HEK293 (cell line): Measurements from ENCODE around the gene TUBB4A.
A peak's percentile ranks its signal among the peaks of the same experiment; 100 is the strongest.

Source experiments
- CTCF ChIA-PET: fragments of 350-600 bp; formaldehyde crosslinking; extraction: SDS; loops from one replicate; lab custom pipeline; 2021; ENCODE audit warnings: antibody characterized with exemption; lab: Yijun Ruan, JAX
- POLR2A ChIA-PET: fragments of 300-600 bp; formaldehyde crosslinking; extraction: SDS; loops from one replicate; lab custom pipeline; 2020; ENCODE audit warnings: antibody characterized with exemption, inconsistent platforms; lab: Yijun Ruan, JAX
- H3K27ac ChIP-seq: fragments of 200-500 bp; sonication (Bioruptor generic); 2 replicates; pipeline ENCODE4 v1.5.1; 2014; ENCODE audit warnings: low read depth, low read length, control low read depth, inconsistent platforms; ENCODE audit errors: extremely low read depth
- H3K36me3 ChIP-seq, 2 experiments: fragments of 200-500 bp in 1 of 2; sonication (Bioruptor generic) in 1 of 2; 1 replicate in 1 of 2; 2 replicates in 1 of 2; pipeline ENCODE4 v1.5.1; 2014 to 2017; ENCODE audit warnings: inconsistent platforms in 2 of 2, low read length in 2 of 2; ENCODE audit not compliant: control insufficient read depth in 2 of 2, insufficient read depth in 1 of 2
- H3K4me1 ChIP-seq: fragments of 200-500 bp; sonication (Bioruptor generic); 2 replicates; pipeline ENCODE4 v1.5.1; 2014; ENCODE audit warnings: mild to moderate bottlenecking, low read length, inconsistent platforms; ENCODE audit not compliant: control insufficient read depth, insufficient read depth
- H3K4me3 ChIP-seq: 2 replicates; pipeline ENCODE4 v1.5.1; 2011; ENCODE audit warnings: low read depth, mild to moderate bottlenecking, control low read depth, low read length, moderate library complexity
- H3K9me3 ChIP-seq: fragments of 200-500 bp; sonication (Bioruptor generic); 2 replicates; pipeline ENCODE4 v1.5.1; 2014; ENCODE audit warnings: low read depth, low read length, inconsistent platforms; ENCODE audit not compliant: control insufficient read depth, insufficient read depth
- ATF2 ChIP-seq: fragments of 450-650 bp; formaldehyde crosslinking; IDR thresholded peaks from 2 replicates; pipeline ENCODE4 v1.5.1; 2016; ENCODE audit warnings: missing biosample characterization, missing genetic modification characterization, low read depth
- GLIS2 ChIP-seq: fragments of 450-650 bp; formaldehyde crosslinking; IDR thresholded peaks from 2 replicates; pipeline ENCODE4 v1.5.1; 2016; ENCODE audit warnings: missing biosample characterization, missing genetic modification characterization
- HOXA7 ChIP-seq: sonication (generic); formaldehyde crosslinking; IDR thresholded peaks from 2 replicates; pipeline ENCODE4 v1.8.1; 2022; ENCODE audit warnings: missing genetic modification reagents, borderline replicate concordance
- SCRT1 ChIP-seq: fragments of 450-650 bp; formaldehyde crosslinking; IDR thresholded peaks from 2 replicates; pipeline ENCODE4 v1.5.1; 2016; ENCODE audit warnings: missing biosample characterization, missing genetic modification characterization, borderline replicate concordance
- SCRT2 ChIP-seq: fragments of 450-650 bp; formaldehyde crosslinking; IDR thresholded peaks from 2 replicates; pipeline ENCODE4 v1.5.1; 2016; ENCODE audit warnings: missing biosample characterization, missing genetic modification characterization
- ZFP37 ChIP-seq: fragments of 450-650 bp; formaldehyde crosslinking; IDR thresholded peaks from 2 replicates; pipeline ENCODE4 v1.5.1; 2016; ENCODE audit warnings: missing biosample characterization, missing genetic modification characterization
- ZNF133 ChIP-seq: fragments of 450-650 bp; formaldehyde crosslinking; IDR thresholded peaks from 2 replicates; pipeline ENCODE4 v1.5.1; 2016; ENCODE audit warnings: missing biosample characterization, missing genetic modification characterization
- ZNF248 ChIP-seq: fragments of 450-650 bp; formaldehyde crosslinking; IDR thresholded peaks from 2 replicates; pipeline ENCODE4 v1.5.1; 2017; ENCODE audit warnings: missing biosample characterization, missing genetic modification characterization
- ZNF341 ChIP-seq: fragments of 450-650 bp; formaldehyde crosslinking; IDR thresholded peaks from 2 replicates; pipeline ENCODE4; 2016; ENCODE audit warnings: low read depth, missing biosample characterization, missing genetic modification characterization
- ZNF362 ChIP-seq: fragments of 450-650 bp; formaldehyde crosslinking; IDR thresholded peaks from 2 replicates; pipeline ENCODE4 v1.5.1; 2016; ENCODE audit warnings: missing biosample characterization, missing genetic modification characterization
- ZNF449 ChIP-seq: fragments of 450-650 bp; formaldehyde crosslinking; IDR thresholded peaks from 2 replicates; pipeline ENCODE4 v1.5.1; 2017; ENCODE audit warnings: missing biosample characterization, mild to moderate bottlenecking, missing genetic modification characterization, moderate library complexity
- ZNF560 ChIP-seq: fragments of 450-650 bp; formaldehyde crosslinking; IDR thresholded peaks from 2 replicates; pipeline ENCODE4 v1.5.1; 2017; ENCODE audit warnings: missing biosample characterization, missing genetic modification characterization, borderline replicate concordance
- ZNF621 ChIP-seq: fragments of 450-650 bp; formaldehyde crosslinking; IDR thresholded peaks from 2 replicates; pipeline ENCODE4 v1.5.1; 2017; ENCODE audit warnings: missing biosample characterization, missing genetic modification characterization
- ZNF624 ChIP-seq: fragments of 450-650 bp; formaldehyde crosslinking; IDR thresholded peaks from 2 replicates; pipeline ENCODE4 v1.5.1; 2017; ENCODE audit warnings: missing biosample characterization, missing genetic modification characterization
- ZNF639 ChIP-seq: fragments of 450-650 bp; formaldehyde crosslinking; IDR thresholded peaks from 2 replicates; pipeline ENCODE4 v1.5.1; 2016; ENCODE audit warnings: missing biosample characterization, missing genetic modification characterization
- ZNF645 ChIP-seq: fragments of 450-650 bp; formaldehyde crosslinking; IDR thresholded peaks from 2 replicates; pipeline ENCODE4; 2016; ENCODE audit warnings: missing biosample characterization, missing genetic modification characterization
- ZNF670 ChIP-seq: fragments of 450-650 bp; formaldehyde crosslinking; IDR thresholded peaks from 2 replicates; pipeline ENCODE4 v1.5.1; 2016; ENCODE audit warnings: missing biosample characterization, missing genetic modification characterization, low read depth
- ZSCAN16 ChIP-seq: fragments of 450-650 bp; formaldehyde crosslinking; IDR thresholded peaks from 2 replicates; pipeline ENCODE4 v1.5.1; 2016; ENCODE audit warnings: missing biosample characterization, missing genetic modification characterization
- ZXDB ChIP-seq: fragments of 450-650 bp; formaldehyde crosslinking; IDR thresholded peaks from 2 replicates; pipeline ENCODE4 v1.5.1; 2016; ENCODE audit warnings: missing biosample characterization, missing genetic modification characterization
- TF ChIP-seq, protein P1 (sequence below): fragments of 450-650 bp; formaldehyde crosslinking; IDR thresholded peaks from 2 replicates; pipeline ENCODE4 v1.5.1; 2016; ENCODE audit warnings: missing biosample characterization, missing genetic modification characterization
- TF ChIP-seq, protein P2 (sequence below): fragments of 450-650 bp; formaldehyde crosslinking; IDR thresholded peaks from 2 replicates; pipeline ENCODE4 v1.5.1; 2016; ENCODE audit warnings: missing biosample characterization, missing genetic modification characterization

Gene TUBB4A

GRCh38 chr19:6532244-6532999 is 30.3 kb upstream of the TUBB4A start (continued):
- TF ChIP-seq ZNF639 (peak; percentile 86), SCRT2 (tag by site-specific recombination) (no peak), ATF2 (tag by site-specific recombination) (no peak), ZNF362 (tag by site-specific recombination) (no peak), ZNF560 (tag by site-specific recombination) (no peak), ZNF341 (tag by site-specific recombination) (no peak), ZNF133 (tag by site-specific recombination) (0 out of 2 replicates have a peak, but pooled peaks have one; percentile 23), ZXDB (peak; percentile 32; the same call in 1 of the 2 replicates), ZNF645 (tag by site-specific recombination) (peak; percentile 84; the same call in 1 of the 2 replicates), ZNF621 (tag by site-specific recombination) (peak; percentile 82)
- TF ChIP-seq, protein P1, sequence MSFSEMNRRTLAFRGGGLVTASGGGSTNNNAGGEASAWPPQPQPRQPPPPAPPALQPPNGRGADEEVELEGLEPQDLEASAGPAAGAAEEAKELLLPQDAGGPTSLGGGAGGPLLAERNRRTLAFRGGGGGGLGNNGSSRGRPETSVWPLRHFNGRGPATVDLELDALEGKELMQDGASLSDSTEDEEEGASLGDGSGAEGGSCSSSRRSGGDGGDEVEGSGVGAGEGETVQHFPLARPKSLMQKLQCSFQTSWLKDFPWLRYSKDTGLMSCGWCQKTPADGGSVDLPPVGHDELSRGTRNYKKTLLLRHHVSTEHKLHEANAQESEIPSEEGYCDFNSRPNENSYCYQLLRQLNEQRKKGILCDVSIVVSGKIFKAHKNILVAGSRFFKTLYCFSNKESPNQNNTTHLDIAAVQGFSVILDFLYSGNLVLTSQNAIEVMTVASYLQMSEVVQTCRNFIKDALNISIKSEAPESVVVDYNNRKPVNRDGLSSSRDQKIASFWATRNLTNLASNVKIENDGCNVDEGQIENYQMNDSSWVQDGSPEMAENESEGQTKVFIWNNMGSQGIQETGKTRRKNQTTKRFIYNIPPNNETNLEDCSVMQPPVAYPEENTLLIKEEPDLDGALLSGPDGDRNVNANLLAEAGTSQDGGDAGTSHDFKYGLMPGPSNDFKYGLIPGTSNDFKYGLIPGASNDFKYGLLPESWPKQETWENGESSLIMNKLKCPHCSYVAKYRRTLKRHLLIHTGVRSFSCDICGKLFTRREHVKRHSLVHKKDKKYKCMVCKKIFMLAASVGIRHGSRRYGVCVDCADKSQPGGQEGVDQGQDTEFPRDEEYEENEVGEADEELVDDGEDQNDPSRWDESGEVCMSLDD (tag by site-specific recombination), result peak; percentile 98
- TF ChIP-seq, protein P2, sequence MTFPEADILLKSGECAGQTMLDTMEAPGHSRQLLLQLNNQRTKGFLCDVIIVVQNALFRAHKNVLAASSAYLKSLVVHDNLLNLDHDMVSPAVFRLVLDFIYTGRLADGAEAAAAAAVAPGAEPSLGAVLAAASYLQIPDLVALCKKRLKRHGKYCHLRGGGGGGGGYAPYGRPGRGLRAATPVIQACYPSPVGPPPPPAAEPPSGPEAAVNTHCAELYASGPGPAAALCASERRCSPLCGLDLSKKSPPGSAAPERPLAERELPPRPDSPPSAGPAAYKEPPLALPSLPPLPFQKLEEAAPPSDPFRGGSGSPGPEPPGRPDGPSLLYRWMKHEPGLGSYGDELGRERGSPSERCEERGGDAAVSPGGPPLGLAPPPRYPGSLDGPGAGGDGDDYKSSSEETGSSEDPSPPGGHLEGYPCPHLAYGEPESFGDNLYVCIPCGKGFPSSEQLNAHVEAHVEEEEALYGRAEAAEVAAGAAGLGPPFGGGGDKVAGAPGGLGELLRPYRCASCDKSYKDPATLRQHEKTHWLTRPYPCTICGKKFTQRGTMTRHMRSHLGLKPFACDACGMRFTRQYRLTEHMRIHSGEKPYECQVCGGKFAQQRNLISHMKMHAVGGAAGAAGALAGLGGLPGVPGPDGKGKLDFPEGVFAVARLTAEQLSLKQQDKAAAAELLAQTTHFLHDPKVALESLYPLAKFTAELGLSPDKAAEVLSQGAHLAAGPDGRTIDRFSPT (tag by site-specific recombination), result peak; percentile 65; the same call in 1 of the 2 replicates

DNA sequence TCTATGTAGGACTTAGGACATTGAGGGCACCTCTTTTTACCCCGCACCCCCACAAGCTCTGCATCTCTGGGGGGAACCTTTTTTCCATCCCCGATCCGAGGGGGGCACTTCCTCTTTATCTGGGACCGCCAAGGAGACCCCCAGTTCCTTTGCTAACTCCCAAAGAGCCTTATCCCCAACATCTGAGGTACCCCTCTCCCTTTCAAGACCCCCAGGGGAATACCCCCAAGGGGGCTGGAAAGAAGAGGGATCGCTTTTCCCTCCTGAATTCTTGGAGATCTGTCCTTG is 29.8 kb upstream of the TUBB4A start:
- H3K27ac ChIP-seq, result no peak overlapping the region
- H3K4me1 ChIP-seq, result no peaks in the 10 kb centered on the region; the same call in 1 of the 2 replicates
- ChIA-PET CTCF (interaction anchor here (0.6 kb wide), 1 partner anchor 402 kb away, joined by 3 read pairs; no protein-coding TSS in a partner anchor), POLR2A (no interaction called here)
- H3K9me3 ChIP-seq, result no peaks in the 10 kb centered on the region
- H3K36me3 ChIP-seq, result peaks cover 0 to 21% of the 10 kb centered on the region in 2 experiments; a peak in 1 of 3 replicates
- H3K4me3 ChIP-seq, result no peak overlapping the region
- peak; percentile 48; the same call in 1 of the 2 replicates for TF ChIP-seq GLIS2 (tag by site-specific recombination)
- no peak for TF ChIP-seq ZNF362 (tag by site-specific recombination)
- TF ChIP-seq HOXA7 (CRISPR knock-in tag), result no peak
- no peak for TF ChIP-seq ZNF449 (tag by site-specific recombination)
- TF ChIP-seq ZNF248, result no peak
- no peak for TF ChIP-seq ZFP37 (tag by site-specific recombination)
- TF ChIP-seq ZNF624 (tag by site-specific recombination), result no peak
- no peak for TF ChIP-seq ZNF670
- TF ChIP-seq ZSCAN16 (tag by site-specific recombination), result no peak
- TF ChIP-seq SCRT1 (tag by site-specific recombination), result no peak
